Fibroblast of skin of right quadriceps (primary cell): ENCODE data around the gene CPVL.

Experiments
- DNase-seq: peaks from one replicate; pipeline ENCODE4 v3.0.0-alpha.2; 2013

CPVL gene

GRCh38 chr7:29090151-29090805 lies 56.1 kb downstream of the CPVL start:
- DNase-seq = no peak

GRCh38 chr7:29087840-29088170 lies 58.5 kb downstream of the CPVL start:
- no peak for DNase-seq

- no peak for DNase-seq
Observed at GRCh38 chr7:29086545-29086944, 59.8 kb downstream of the CPVL start.

- DNase-seq = no peak
Observed at GRCh38 chr7:29084832-29085231, 61.5 kb downstream of the CPVL start.

DNA sequence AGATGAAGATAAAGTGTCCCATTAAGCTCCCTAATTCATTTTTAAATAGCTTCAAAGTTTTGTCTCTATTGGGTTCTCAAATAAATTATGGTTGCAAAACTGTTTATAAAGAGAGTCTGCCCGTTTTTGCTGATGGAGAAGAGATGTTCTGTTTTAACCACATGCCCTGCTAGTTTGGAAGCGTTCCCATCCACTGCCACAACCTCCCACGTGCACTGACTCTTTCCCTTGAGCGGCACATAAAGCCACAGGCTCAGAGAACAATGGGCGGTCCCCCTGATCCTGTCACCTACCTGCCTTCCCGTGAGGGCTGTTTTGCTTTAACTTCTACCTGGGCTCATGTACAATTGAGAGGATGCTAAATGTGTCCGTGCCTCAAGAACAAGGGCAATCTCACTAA lies 65.5 kb downstream of the CPVL start:
- DNase-seq = peak; percentile 38

- peak; percentile 34 for DNase-seq
Observed at GRCh38 chr7:29078311-29079260, 67.8 kb downstream of the CPVL start.

- peak; percentile 82 for DNase-seq
Observed at GRCh38 chr7:29077854-29078253, 68.5 kb downstream of the CPVL start.

DNA sequence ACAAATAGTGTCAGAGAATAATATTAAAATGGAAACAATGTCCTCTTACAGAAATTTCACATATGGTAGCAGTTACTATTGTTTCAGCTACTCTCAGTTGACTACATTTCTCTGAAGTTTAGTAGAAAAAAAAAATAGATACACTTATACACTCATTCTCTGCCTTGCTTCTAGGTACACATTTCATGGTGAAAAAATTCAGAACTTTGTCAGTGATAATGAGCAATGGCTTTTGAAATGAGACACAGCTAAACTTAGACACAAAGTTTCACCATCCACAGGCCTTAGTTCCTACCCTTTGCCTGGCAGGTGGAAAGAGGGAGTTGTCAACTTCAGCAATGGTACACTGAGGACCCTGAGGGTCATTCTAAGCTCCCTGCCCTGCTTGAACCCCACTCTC lies 69.2 kb downstream of the CPVL start:
- peak; percentile 59 for DNase-seq

- DNase-seq = no peak
Observed at GRCh38 chr7:29076631-29077030, 69.7 kb downstream of the CPVL start.

GRCh38 chr7:29075606-29076005 lies 70.7 kb downstream of the CPVL start:
- peak; percentile 60 for DNase-seq

- no peak for DNase-seq
Observed at GRCh38 chr7:29071203-29071874, 75.0 kb downstream of the CPVL start.

GRCh38 chr7:29066641-29067040 lies 79.7 kb downstream of the CPVL start:
- DNase-seq = no peak

DNA sequence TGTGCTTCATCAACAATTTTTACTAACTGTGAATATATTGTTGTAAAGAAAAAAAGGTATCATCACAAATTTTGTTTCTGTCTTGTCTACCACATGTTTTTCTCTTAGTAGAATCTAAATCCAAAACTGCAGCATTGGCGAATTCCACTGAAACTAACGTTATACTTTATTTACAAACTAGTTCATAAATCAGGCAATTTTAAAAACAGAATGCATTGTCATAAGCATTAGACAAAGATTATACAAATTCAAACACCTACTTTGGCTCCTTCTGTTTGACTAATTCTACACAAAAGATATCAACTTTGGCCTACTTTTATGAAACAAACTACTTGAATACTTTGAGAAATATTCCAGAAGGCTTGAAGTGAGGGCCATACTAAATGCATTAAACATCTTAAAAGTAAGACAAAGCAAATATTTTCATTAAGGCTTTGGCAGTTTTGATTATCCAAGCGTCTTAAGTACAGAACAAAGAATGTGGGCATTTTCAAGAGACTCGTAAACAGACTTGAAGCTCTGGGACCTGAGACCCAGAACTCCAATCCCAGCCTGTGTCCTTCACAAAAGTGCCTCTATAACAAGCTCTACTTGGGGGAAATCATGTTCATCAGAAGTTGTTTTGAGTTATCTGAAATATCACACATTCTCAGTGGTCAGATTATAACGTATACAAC lies 81.0 kb downstream of the CPVL start:
- DNase-seq = no peak

- no peak for DNase-seq
Observed at GRCh38 chr7:29063872-29064271, 82.5 kb downstream of the CPVL start.

DNA sequence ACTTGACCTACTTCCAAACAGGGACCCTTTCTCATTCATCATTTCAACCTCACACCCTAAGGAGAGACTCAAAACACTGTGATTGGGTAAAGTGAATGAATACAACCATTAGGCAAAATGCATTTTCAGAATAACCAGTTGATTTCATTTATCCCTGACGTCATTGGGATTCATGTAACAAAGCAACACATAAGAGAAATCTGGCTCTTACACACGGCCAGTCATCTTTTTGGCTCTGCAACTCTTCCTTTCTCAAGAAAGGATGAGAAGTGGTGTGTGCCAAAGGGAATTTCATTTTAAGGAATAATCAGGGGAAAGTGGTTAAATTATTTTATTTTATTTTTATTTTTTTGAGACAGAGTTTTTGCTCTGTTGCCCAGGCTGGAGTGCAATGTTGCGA lies 83.1 kb downstream of the CPVL start:
- no peak for DNase-seq

DNA sequence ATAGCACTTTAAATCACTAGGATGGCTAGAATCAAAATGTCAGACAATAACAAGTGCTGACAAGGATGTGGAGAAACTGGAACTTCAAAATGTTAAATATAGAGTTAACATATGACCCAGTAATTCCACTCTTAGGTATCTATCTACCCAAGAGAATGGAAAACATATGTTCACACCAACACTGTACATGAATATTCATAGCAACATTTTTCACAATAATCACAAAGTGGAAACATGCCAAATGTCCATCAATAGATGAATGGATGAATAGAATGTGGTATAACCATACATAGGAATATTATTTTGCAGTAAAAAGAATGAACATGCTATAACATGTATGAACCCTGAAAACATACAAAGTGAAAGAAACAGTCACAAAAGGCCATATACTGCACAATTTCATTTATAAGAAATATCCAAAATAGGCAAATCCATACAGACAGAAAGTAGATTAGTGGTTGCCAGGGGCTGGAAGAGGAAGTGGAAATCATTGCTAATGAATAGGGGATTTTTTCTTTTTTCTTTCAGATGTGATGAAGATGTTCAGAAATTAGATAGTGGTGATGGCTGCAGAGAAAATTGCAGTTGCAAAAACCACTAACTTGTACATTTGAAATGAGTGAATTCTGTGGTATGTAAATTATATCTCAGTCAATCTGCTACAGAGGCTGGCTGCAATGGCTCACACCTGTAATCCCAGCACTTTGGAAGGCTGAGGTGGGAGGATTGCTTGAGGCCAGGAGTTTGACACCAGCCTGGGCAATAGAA lies 93.0 kb downstream of the CPVL start:
- DNase-seq = no peak

GRCh38 chr7:29046978-29047377 lies 99.4 kb downstream of the CPVL start:
- DNase-seq = no peak

DNA sequence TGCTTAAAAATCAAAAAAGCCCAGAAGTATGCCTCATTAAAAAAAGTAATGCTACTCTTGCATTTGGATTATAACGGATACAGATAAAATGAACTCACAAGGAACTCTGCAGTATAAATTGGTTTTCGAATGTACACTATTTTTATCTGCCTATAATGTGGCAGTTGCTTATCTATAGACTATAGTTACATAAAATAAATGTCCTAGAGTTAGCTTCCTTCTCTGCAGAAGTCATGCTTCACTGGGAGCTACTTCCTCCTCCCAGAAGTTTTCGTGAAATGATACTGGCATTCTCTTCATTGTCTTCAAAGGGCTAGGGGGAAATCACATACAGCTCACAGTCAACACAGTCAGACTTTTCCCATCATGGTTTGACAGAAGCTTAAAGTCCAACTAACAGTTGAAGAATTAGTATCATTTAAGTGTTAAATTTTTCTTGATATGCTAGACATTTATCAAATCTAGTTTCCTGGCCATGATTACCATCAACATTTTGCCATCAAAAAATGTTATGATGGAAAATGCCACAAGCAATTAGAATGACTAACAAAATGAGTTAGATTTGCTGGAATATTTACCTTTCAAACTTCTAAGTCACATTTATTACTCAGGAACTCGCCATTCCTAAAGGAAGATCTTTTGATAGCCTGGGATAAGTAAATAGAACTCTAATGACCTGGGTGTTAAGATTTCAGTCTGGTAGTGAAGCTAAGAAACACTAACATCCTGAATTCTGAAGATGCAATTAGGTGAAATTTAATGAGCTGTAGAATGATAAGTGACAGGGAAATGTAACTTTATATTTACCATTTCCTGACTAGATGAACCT lies 100.9 kb downstream of the CPVL start:
- DNase-seq = no peak

DNA sequence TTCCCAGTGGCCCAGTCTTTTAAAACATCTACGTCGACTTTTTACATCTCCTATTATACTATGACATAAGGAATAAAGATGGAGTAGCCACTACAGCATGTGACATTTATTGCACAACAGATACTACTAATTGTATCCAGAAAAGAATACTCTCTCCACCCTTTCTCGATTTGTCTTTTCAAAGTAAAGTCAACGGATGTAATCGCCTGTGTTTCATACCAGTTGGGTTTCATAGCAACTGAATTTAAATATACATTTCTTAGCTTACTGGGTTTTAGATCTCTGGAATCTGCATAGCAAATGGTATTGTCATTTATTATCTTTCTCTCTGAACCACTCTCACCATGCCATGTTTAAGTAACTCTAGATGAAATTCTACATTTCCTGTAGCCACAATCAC lies 101.8 kb downstream of the CPVL start:
- DNase-seq = peak; percentile 82

DNA sequence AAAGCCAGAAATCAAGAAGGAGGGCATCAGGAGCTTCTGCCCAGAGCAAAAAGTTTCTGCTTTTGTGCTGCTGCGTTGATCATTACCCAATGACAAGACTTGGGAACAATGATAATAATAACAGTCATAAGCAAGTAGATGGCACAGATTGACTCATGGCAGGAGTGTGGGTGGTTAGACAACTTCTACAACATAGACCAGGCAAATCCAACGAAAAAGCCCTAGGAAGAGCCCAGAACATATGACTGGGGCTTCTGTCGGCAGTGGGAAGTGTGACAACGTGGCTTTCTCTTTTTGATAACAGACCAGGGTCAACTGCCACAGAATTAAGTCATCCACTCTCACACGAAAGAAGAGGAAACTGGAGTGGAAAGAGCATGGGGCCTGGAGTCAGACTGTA lies 102.8 kb downstream of the CPVL start:
- DNase-seq = no peak

DNA sequence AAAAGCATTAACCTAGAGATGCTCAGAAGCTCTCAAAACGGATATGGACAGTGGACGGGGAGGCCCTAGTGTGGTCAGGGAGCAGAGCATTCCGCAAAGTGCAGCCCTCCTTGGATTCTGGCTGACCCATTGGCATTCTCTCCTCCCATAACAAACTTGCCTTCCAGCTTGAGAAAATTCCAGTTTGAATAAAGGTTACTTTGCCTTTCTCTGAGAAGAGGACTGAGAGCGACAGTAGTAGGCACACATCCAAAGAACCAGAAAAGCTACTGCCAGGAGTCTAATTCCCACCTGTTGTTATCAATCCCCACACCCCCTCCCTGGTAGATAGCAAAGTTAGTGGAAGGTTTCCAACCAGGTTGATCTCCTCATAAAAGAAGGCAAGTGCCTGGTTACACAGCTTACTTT lies 103.5 kb downstream of the CPVL start:
- no peak for DNase-seq

- no peak for DNase-seq
Observed at GRCh38 chr7:29041991-29042390, 104.3 kb downstream of the CPVL start.
